Sigmoid colon (tissue), 7 donors: ENCODE measurements around the gene GNAI3. TPM values are rescaled to one million over a fixed set of nuclear protein-coding genes. Genes with fewer than 3 reads are reported as not detected.

ENCODE experiments used
- DNase-seq: peaks from one replicate; pipeline ENCODE4 v3.0.0-alpha.2; 2019
- H3K27ac ChIP-seq, 4 donors: fragments of 200-600 bp; sonication (generic); one replicate each; pipeline ENCODE4 v1.5.1; 2016 to 2019; ENCODE audit warnings: mild to moderate bottlenecking in 1 of 4
- H3K27me3 ChIP-seq, 3 donors: fragments of 200-600 bp; sonication (generic); one replicate each; pipeline ENCODE4 v1.5.1; 2019; ENCODE audit warnings: mild to moderate bottlenecking in 1 of 3
- H3K36me3 ChIP-seq, 4 donors: fragments of 200-600 bp; sonication (generic); one replicate each; pipeline ENCODE4 v1.5.1; 2016 to 2019
- H3K4me1 ChIP-seq, 4 donors: fragments of 200-600 bp; sonication (generic); one replicate each; pipeline ENCODE4 v1.5.1; 2017 to 2019
- H3K4me3 ChIP-seq, 4 donors: fragments of 200-600 bp; sonication (generic); one replicate each; pipeline ENCODE4 v1.5.1; 2017 to 2019; ENCODE audit warnings: mild to moderate bottlenecking in 2 of 4, moderate library complexity in 1 of 4
- H3K9me3 ChIP-seq, 4 donors: fragments of 200-600 bp in 3 of 4; sonication (generic) in 3 of 4; one replicate each; pipeline versions ENCODE4 v1.5.1 to v1.6.1; 2013 to 2019
- CTCF ChIP-seq, 4 experiments: fragments of 450-650 bp in 3 of 4; fragments of 200-600 bp in 1 of 4; IDR thresholded peaks; one replicate each; pipeline ENCODE4 v1.5.1; 2016 to 2019; ENCODE audit warnings: antibody characterized with exemption in 4 of 4, mild to moderate bottlenecking in 3 of 4, moderate library complexity in 2 of 4
- EP300 ChIP-seq, 4 donors: sonication (generic); formaldehyde crosslinking; IDR thresholded peaks; one replicate each; pipeline ENCODE4 v1.6.1; 2017; ENCODE audit warnings: antibody characterized with exemption in 4 of 4
- POLR2A ChIP-seq, 2 donors: fragments of 450-650 bp; IDR thresholded peaks; one replicate each; pipeline ENCODE4 v1.6.1; 2016; ENCODE audit warnings: antibody characterized with exemption in 2 of 2, mild to moderate bottlenecking in 2 of 2, moderate library complexity in 2 of 2
- POLR2AphosphoS5 ChIP-seq, 4 donors: sonication (generic); formaldehyde crosslinking; IDR thresholded peaks; one replicate each; pipeline ENCODE4 v1.6.1; 2017; ENCODE audit warnings: antibody characterized with exemption in 4 of 4
- WGBS, 2 donors: extraction: QIAGEN DNeasy Blood & Tissue Kit; methylation state at CpG; one replicate each; pipeline ENCODE4 v1.1.7; 2013; 5-methylcytosine and 5-hydroxymethylcytosine counted together
- intact Hi-C: fragments of 100-400 bp; cut with DNase I; formaldehyde crosslinking; loops from one replicate; pipeline ENCODE4 v1.15.1; 2023
- polyA plus RNA-seq, 3 donors: library from polyadenylated mRNA; stranded (reverse); fragments of 200-250 nt; gene quantifications; one replicate each; pipeline ENCODE4 v1.2.3, GENCODE V29; 2013
- total RNA-seq, 4 donors: library from RNA; depleted of rRNA; stranded (reverse); fragments of >200 nt; gene quantifications; one replicate each; pipeline ENCODE4 v1.1.0, GENCODE V29; 2016
- donor health status: healthy with polysubstance abuse.
- donor health status: Bipolar disorder and iron deficiency.
- donor health status: healthy.

The GNAI3 gene
- total and polyA plus RNA-seq, 7 donors = 4.2 to 6.4 (median 5.7) TPM

- no peak for DNase-seq
- TF ChIP-seq EP300 (IDR thresholded peaks at IDR 0.05) (no peak), CTCF (IDR thresholded peaks at IDR 0.05) (no peak), POLR2A (IDR thresholded peaks at IDR 0.05) (no peak)
- H3K36me3 ChIP-seq = no peaks in the 10 kb centered on the region
- H3K4me3 ChIP-seq = no peak overlapping the region
- no peaks in the 10 kb centered on the region for H3K9me3 ChIP-seq
- WGBS, 2 donors = 86 to 89% methylated on average over 3 of the region's 3 CpGs
- intact Hi-C loops = no loop called here
- H3K27me3 ChIP-seq = no peaks in the 10 kb centered on the region
- H3K4me1 ChIP-seq = peaks cover 0 to 16% (median 9%) of the 10 kb centered on the region in 4 donors
- no peak overlapping the region for H3K27ac ChIP-seq
These were observed 33.6 kb upstream of the GNAI3 start for GRCh38 chr1:109514846-109515245.

- Histone ChIP-seq H3K36me3 (no peaks in the 10 kb centered on the region), H3K27me3 (no peaks in the 10 kb centered on the region), H3K4me1 (peaks cover 0 to 8% (median 0%) of the 10 kb centered on the region in 4 donors), H3K4me3 (no peak overlapping the region), H3K27ac (no peak overlapping the region), H3K9me3 (no peaks in the 10 kb centered on the region)
- intact Hi-C loops = no loop called here
- TF ChIP-seq POLR2A (IDR thresholded peaks at IDR 0.05) (no peak), POLR2AphosphoS5 (IDR thresholded peaks at IDR 0.05) (no peak), CTCF (IDR thresholded peaks at IDR 0.05) (no peak), EP300 (IDR thresholded peaks at IDR 0.05) (no peak)
- WGBS, 2 donors = 26 to 71% methylated on average over 5 of the region's 5 CpGs
- DNase-seq = no peak
These were observed 31.5 kb upstream of the GNAI3 start for GRCh38 chr1:109516872-109517271.

DNA sequence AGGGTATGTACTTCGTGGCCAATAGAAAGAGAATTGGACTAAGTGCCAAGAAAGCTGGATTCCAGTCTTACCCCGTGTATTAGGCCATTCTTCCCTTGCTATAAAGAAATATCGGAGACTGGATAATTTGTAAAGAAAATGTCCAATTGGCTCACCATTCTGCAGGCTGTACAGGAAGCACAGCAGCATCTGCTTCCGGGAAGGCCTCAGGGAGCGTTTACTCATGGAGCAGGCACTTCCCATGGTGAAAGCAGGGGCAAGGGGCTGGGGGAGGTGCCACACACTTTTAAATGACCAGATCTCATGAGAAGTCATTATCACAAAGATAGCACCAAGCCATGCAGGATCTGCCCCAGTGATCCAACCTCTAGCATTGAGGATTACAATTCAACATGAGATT lies 31.1 kb upstream of the GNAI3 start:
- 67 to 91% methylated on average over 5 of the region's 5 CpGs for WGBS, 2 donors
- intact Hi-C loops = no loop called here

DNA sequence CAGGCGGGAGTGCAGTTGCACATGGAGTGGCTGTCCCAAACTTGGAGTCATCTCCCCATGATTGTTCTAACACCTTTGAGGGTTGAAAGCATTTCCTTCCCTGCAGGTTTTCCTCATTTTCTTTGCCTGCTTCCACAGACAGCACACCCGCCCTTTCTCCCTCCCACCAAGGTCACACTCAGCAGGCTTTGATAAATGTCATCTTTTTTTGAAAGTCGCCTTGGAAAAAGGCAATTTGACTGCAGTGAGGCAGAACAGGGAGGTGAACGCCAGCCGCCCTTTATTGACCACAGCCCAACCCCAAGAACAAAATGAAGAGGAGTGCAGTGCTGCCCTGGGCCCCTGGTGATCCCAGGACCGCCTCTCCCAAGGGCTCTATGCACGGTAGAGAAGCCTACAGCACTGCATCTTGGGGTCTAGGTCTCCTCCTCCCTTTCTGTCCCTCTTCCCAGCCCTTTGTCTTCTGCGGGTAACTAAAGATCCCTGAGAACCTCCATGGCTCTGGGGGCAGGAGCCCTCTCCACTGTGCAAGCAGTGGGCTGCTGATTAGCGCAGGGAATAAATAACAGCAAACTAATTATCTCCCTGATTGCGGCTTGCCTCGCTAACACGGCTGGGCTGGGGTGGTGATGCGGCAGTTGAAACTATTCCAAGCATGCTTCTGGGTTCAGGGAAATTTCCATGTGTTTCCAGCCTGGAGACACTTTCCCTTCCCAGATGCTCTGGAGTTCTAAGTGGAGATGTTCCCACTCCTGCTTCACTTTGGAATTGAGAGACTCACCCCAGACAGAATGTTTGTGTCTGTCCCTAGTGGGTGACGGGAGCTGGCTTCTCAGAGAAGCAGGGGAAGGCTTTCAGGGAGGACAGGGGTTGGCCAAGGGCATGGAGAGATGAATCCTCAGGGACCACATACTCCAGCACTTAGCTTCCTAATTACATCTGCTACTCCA lies 27.1 kb upstream of the GNAI3 start:
- Histone ChIP-seq H3K4me1 (no peaks in the 10 kb centered on the region), H3K4me3 (no peak overlapping the region), H3K27me3 (no peaks in the 10 kb centered on the region), H3K36me3 (no peaks in the 10 kb centered on the region), H3K27ac (no peak overlapping the region), H3K9me3 (no peaks in the 10 kb centered on the region)
- DNase-seq = no peak
- WGBS, 2 donors = 79 to 82% methylated on average over 14 of the region's 14 CpGs
- no peak for TF ChIP-seq POLR2A (IDR thresholded peaks at IDR 0.05)
- no peak for TF ChIP-seq EP300 (IDR thresholded peaks at IDR 0.05)
- TF ChIP-seq POLR2AphosphoS5 (IDR thresholded peaks at IDR 0.05) = no peak
- no peak for TF ChIP-seq CTCF (IDR thresholded peaks at IDR 0.05)
- intact Hi-C loops = no loop called here

More for the DNA sequence above, 31.1 kb upstream of the GNAI3 start:
- TF ChIP-seq POLR2AphosphoS5 (IDR thresholded peaks at IDR 0.05) = no peak
- no peak for TF ChIP-seq CTCF (IDR thresholded peaks at IDR 0.05)
- TF ChIP-seq EP300 (IDR thresholded peaks at IDR 0.05) = no peak
- no peak for TF ChIP-seq POLR2A (IDR thresholded peaks at IDR 0.05)
- Histone ChIP-seq H3K4me1 (peaks cover 0 to 8% (median 0%) of the 10 kb centered on the region in 4 donors), H3K27me3 (no peaks in the 10 kb centered on the region), H3K9me3 (no peaks in the 10 kb centered on the region), H3K27ac (no peak overlapping the region), H3K36me3 (no peaks in the 10 kb centered on the region), H3K4me3 (no peak overlapping the region)
- peak; percentile 3 for DNase-seq
